Measurements from ENCODE around the gene TEX36.
"Not testable (repeated sequence)": the region's sequence is repeated elsewhere in the genome, so short reads cannot be mapped to it uniquely, and the experiment has no call there.

The TEX36 gene

GRCh38 chr10:125691160-125691981, 8.4 kb upstream of the TEX36 start:
- DNase-seq: no peak

- no peak for DNase-seq
These were observed 7.1 kb upstream of the TEX36 start for GRCh38 chr10:125689955-125690569.

- no peak for DNase-seq
These were observed 4.7 kb upstream of the TEX36 start for GRCh38 chr10:125687507-125688185.

DNA sequence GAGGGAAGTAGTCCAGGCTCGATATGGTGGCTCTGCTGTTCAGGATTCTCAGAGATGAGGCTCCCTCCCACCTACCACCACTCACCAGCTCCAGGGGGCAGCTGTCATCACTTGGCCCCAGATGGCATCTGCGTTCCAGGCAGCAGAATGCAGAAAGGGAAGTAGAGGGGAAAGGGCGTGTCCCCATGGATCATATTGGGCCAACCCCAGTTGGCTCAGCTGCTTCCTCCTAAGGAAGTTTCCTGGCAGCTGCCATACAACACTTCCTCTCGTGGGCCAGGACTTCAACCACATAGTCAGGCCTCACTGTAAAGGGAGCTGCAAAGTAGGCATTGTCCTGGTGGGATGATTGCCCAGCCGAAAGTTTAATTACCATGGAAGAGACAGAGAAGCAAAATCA, 1.6 kb upstream of the TEX36 start:
- DNase-seq: no peak

DNA sequence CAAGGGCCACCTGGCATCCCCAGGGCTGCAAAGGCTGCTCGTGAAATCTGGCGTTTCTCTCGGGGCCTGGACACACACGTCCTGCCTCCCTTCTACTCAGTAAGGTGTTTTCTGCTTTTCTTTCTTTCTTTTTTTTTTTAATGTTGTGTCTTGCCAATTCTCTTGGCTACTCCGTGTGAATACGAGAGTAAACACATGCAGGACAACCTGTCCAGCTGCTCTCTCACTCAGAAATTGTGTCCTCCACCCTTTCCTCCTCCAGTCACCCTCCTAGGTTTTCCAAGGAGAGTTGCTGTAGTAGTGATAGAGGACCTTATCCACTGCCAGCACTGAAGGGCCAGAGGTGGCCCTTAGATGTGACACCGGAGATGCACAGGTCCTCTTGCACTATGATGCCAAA, 858 bp upstream of the TEX36 start:
- no peak for DNase-seq

DNA sequence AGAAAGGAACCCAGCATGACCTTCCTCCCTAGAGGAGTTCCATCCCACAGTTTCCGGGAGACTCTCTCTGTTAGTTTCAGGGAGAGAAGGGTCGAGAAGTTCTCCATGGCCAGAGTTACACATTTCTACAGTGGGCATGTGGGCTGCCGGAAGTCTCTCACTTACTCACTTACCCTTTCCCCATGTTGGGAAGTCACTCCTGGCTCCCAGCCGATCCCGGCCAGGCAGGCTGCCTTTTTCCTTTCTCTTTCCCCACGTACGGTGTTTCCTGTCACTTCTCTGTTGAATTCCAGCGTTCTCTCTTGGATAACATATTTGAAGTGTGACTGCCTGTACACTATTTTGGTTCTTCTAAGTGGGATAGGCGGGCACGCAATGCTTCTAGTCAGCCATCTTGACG, 3.5 kb downstream of the TEX36 start:
- no peak for DNase-seq

GRCh38 chr10:125672884-125673283, 10.1 kb downstream of the TEX36 start:
- no peak for DNase-seq

DNA sequence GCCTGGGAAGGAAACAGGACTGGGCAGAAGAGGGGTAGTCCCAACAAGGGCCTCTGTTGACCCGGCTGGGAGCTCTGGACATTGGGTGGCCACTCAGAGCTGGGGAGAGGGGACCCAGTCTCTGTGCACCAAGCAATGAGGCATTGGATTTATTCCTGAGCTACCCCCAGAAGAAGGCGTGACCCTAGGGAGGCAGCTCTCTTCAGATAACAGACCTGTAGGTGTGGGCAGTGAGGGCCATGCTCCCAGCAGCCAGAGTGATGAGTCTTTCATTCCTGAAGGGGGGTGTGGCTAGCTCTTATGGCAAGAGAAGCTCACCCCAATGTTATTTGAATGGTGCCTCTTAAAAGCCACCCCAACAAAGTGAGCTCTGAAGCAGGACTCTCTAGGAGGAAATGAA, 20.4 kb downstream of the TEX36 start:
- no peak for DNase-seq

DNA sequence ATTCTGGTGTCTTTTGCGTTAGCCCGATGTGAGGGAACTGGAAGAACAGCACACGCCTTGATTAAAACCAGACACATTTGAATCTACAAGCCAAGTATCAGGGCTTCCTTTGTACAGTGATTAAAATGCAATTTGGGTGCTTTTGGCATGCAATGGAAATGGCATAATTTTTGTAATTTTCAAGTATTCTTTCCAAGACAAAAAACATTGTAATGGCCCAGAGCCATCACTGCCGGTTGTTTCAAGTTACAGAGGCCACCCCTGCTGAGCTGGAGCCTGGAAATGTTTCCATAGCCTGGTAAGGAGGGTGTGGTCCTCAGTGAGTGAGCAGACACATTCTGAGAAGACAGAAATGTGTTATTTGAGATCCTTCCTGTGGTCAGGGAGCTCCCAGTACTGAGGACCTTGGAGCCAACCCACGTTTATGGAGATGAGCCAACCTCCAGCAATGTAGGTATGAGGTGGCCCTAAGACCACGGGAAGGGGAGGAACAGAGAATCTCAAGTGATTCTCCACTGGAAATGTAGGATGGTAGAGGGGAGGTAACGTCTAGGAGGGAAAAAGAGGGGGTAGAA, 20.9 kb downstream of the TEX36 start:
- no peak for DNase-seq

DNA sequence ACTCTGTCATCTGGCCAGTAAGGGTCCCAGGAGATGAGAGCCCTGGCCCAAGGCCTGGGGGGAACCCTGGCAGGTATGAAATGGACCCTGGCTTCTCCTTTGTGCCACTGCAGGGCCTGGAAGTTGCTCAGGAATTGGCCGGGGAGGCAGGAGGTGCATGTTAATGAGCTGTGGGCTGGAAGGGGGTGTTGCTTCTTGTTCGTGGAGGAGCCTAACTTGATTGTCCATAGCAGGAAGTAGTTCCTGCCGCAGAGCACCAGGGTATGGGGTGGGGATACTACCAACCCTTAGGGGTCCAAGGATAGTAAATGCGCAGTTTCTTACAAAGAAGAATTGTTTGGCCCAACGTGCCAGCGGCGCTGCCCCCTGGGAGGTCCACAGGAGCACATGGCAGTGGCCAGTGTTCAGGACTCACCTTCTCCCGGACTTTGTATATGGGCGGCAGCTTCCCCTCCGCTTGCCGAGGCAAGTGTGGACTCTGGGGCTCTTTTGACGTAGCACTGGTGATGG, 21.5 kb downstream of the TEX36 start:
- no peak for DNase-seq

GRCh38 chr10:125659071-125659470, 23.9 kb downstream of the TEX36 start:
- no peak for DNase-seq

GRCh38 chr10:125656523-125656922, 26.4 kb downstream of the TEX36 start:
- no peak for DNase-seq

GRCh38 chr10:125653113-125653512, 29.9 kb downstream of the TEX36 start:
- DNase-seq: not testable (repeated sequence)

GRCh38 chr10:125646311-125646710, 36.7 kb downstream of the TEX36 start:
- DNase-seq: no peak

DNA sequence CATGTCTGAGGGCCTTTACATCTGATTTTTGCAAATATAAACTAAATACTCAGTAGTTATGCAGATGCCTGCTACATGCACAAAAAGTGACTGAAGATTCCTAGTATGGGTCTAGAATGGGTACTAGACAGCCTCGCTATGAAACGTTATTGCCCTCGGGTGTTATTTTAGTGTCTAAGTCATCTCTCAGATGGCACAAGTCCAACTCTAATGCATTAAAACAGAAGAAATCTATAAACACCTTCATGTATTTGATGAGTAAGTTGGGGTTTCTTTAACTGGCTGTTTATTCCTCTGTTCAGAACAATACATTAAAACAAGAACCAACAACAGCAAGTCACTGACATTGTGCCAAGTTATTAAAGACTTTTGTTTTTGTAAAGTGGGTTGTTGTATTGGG, 41.6 kb downstream of the TEX36 start:
- no peak for DNase-seq

GRCh38 chr10:125640653-125641052, 42.3 kb downstream of the TEX36 start:
- DNase-seq: no peak

DNA sequence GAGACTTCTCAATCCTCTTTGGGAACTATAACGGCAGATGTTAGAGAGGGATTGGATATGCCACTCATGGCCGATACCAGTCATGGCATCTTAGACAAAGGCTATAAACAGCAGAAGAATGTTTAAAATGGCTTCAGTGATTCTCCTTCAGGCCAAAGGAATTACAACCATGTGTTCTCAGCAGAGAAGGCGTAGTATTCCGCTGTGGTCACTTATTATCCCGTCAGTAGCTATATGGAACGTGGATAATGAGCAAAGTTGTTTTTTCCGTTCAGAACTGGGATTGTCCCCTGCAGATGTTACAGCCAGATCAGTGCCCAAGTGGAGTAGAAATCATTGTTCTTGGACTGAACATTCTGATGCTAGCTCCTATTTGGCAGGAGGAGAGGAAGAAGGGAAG, 43.1 kb downstream of the TEX36 start:
- DNase-seq: no peak

DNA sequence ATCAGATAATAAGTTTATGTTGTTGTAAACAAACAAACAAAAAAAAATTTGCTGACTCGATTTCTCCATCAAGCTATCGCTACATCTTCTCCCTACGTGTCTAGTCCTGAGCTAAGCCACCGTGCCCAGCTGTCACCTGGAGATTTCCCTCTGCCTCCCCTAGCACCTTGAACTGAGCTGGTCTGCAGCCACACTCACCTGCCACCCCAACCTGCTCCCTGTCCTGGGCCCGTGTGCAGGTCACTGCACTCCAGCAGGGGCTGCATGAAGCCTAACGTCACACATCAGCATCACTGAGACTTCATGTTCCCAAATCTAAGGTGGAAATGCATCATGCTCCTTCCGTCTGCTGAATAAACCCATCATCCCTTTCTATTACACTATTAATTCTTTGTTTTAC, 44.4 kb downstream of the TEX36 start:
- DNase-seq: no peak

DNA sequence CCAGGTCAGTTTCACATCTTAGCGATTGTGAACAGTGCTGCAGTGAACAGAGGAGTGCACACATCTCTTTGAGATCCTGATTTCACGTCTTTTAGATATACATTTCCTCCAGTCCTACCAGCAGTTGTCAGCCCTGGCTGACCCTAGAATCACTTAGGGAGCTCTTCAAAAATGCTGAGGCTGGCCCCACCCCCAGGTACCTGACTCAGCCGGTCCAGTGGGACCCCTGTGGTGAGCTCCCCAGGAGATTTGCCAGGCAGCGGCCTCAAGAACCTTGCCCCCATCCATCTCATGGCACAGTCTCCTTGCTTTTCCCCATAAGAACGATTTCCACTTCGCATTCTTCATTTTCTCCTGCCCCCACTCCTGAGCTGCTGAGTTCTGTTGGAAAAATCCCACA, 45.5 kb downstream of the TEX36 start:
- no peak for DNase-seq

- DNase-seq: no peak
These were observed 48.4 kb downstream of the TEX36 start for GRCh38 chr10:125634606-125635005.

DNA sequence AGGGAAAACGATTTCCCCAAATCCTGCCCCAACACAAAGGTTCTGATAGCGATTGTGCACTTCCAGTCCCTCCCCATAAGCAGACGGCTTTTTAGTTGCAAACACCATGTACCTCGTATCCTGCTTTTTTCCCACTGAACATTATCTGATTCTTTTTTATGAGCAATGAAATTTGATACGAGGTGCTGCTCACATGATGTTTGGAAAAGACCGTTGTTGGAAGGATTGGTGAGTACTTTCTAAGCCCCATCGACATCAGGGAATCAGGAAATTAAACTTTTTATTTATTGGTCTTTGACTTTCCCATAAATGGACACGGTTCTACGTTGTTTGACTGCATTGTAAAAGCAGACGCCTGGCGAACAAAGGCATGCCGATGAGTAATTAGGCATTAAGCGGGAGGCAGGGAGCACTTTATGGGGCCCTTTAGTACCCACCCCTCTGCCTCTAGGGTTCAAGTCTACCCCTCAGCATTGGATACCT, 49.4 kb downstream of the TEX36 start:
- DNase-seq: peak; percentile 30

- no peak for DNase-seq
These were observed 51.2 kb downstream of the TEX36 start for GRCh38 chr10:125631806-125632205.

GRCh38 chr10:125629758-125630376, 53.1 kb downstream of the TEX36 start:
- DNase-seq: peak; percentile 3
